T-cell (primary cell): Measurements from ENCODE around the gene GNAT1. TPM values are rescaled to one million over a fixed set of nuclear protein-coding genes. Genes with fewer than 3 reads are reported as not detected.

ENCODE experiments used
- ATAC-seq, 4 experiments: fragments of 200-7000 bp in 3 of 4; fragments of 150-1000 bp in 1 of 4; cut with Tn5 transposase; replicated peaks in 1 of 4; 1 replicate in 3 of 4; 2 replicates in 1 of 4; pipeline ENCODE4 v1.10.0; 2021; ENCODE audit warnings: moderate library complexity in 3 of 4, mild to moderate bottlenecking in 2 of 4, moderate number of reproducible peaks in 1 of 4
- CTCF ChIA-PET, 2 donors: fragments of 300-600 bp; sonication (Branson Sonifier 250); formaldehyde crosslinking; loops; one replicate each; lab custom pipeline; 2022; ENCODE audit warnings: antibody characterized with exemption in 2 of 2; lab: Charles Lee
- POLR2A ChIA-PET, 2 donors: fragments of 300-600 bp; sonication (Branson Sonifier 250); formaldehyde crosslinking; loops; one replicate each; lab custom pipeline; 2022; ENCODE audit warnings: antibody characterized with exemption in 2 of 2; lab: Charles Lee
- DNase-seq, 35 experiments: peaks; one replicate each; pipeline versions ENCODE4 v3.0.0 to v3.0.0-alpha.2; 2013 to 2023
- H3K27ac ChIP-seq: one replicate; pipeline ENCODE4 v1.5.1; 2013; ENCODE audit warnings: low read length
- H3K27me3 ChIP-seq, 2 experiments: replicated peaks in 1 of 2; 1 replicate in 1 of 2; 2 replicates in 1 of 2; pipeline versions ENCODE4 v1.6.1 to v1.7.0; 2013; ENCODE audit warnings: low read length in 1 of 2, mixed read lengths in 1 of 2; ENCODE audit not compliant: control insufficient read depth in 2 of 2, insufficient read depth in 2 of 2; ENCODE audit errors: extremely low read depth in 1 of 2
- H3K36me3 ChIP-seq, 2 donors: 1 replicate in 1 of 2; 2 replicates in 1 of 2; pipeline versions ENCODE4 v1.6.1 to v1.7.0; 2013; ENCODE audit warnings: low read length in 1 of 2; ENCODE audit not compliant: control insufficient read depth in 2 of 2, insufficient read depth in 1 of 2; ENCODE audit errors: extremely low read depth in 1 of 2
- H3K4me1 ChIP-seq, 2 experiments: 1 replicate in 1 of 2; 2 replicates in 1 of 2; pipeline versions ENCODE4 v1.6.1 to v1.7.0; 2013; ENCODE audit warnings: low read length in 2 of 2, mixed read lengths in 1 of 2; ENCODE audit not compliant: insufficient read depth in 2 of 2, control insufficient read depth in 1 of 2; ENCODE audit errors: extremely low read depth in 1 of 2
- H3K4me3 ChIP-seq, 2 donors: 1 replicate in 1 of 2; 2 replicates in 1 of 2; pipeline versions ENCODE4 v1.5.1 to v1.7.0; 2013; ENCODE audit warnings: mild to moderate bottlenecking in 2 of 2, low read length in 1 of 2, moderate library complexity in 1 of 2; ENCODE audit not compliant: control insufficient read depth in 1 of 2; ENCODE audit errors: extremely low read depth in 1 of 2
- H3K9me3 ChIP-seq: 2 replicates; pipeline ENCODE4 v1.7.0; 2013
- H3K27ac Mint-ChIP-seq, 2 donors: one replicate each; pipeline ENCODE4 v1.8.0; 2020 to 2021; ENCODE audit warnings: mild to moderate bottlenecking in 2 of 2, mixed read lengths in 2 of 2
- H3K27me3 Mint-ChIP-seq, 2 donors: one replicate each; pipeline ENCODE4 v1.8.0; 2021 to 2022; ENCODE audit warnings: mixed read lengths in 2 of 2
- H3K36me3 Mint-ChIP-seq: one replicate; pipeline ENCODE4 v1.8.0; 2021; ENCODE audit warnings: mixed read lengths
- H3K4me1 Mint-ChIP-seq, 3 donors: one replicate each; pipeline ENCODE4 v1.8.0; 2020 to 2022; ENCODE audit warnings: mixed read lengths in 3 of 3, mild to moderate bottlenecking in 1 of 3
- H3K4me3 Mint-ChIP-seq, 3 donors: one replicate each; pipeline ENCODE4 v1.8.0; 2020 to 2022; ENCODE audit warnings: mild to moderate bottlenecking in 3 of 3, mixed read lengths in 3 of 3, moderate library complexity in 3 of 3
- H3K9me3 Mint-ChIP-seq, 3 donors: one replicate each; pipeline ENCODE4 v1.8.0; 2020 to 2022; ENCODE audit warnings: mixed read lengths in 3 of 3
- WGBS: methylation state at CpG from one replicate; pipeline ENCODE4 v1.1.5; 2013; ENCODE audit warnings: missing lambda C conversion rate; ENCODE audit not compliant: insufficient coverage; 5-methylcytosine and 5-hydroxymethylcytosine counted together
- total RNA-seq, 35 experiments: library from RNA in 6 of 35; stranded (reverse) in 6 of 35; fragments of 120-200 nt in 1 of 35; gene quantifications; one replicate each; pipeline versions ENCODE4 v1.2.1 to v1.2.4 and lab custom pipeline; 2013 to 2026

GNAT1 gene
- total RNA-seq, 5 donors from 2014 or later (not counting 1 experiment from before 2014, with no cell fraction given), result 0.28 TPM; not detected in 4

DNA sequence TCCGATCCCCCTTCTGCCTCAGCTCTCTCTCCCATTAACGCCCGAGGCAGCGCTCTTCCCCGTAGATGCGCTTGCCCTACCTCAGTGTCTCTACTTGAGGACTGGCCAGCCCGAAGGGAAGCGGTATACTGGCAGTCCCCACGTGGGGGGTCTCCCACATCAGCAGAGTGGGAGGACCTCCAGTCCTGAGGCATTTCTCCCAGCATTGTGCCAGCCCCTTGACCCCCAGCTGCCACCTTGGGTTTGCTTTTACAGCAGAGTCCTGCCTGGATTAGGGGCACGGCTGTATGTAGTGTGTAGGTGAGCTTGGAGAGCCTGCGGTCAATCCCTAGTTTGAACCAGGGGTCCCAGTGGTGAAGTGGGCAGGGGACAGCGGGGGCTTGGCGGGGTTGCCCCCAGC lies 35.5 kb upstream of the GNAT1 start:
- ATAC-seq (no peak), DNase-seq (peak in 1 of 35 experiments; percentile 17)
- peaks cover 9 to 16% (median 12%) of the 10 kb centered on the region in 3 donors for H3K4me1 Mint-ChIP-seq
- 43% methylated on average over 12 of the region's 13 CpGs for whole genome bisulfite sequencing
- no peaks in the 10 kb centered on the region for H3K9me3 Mint-ChIP-seq
- ChIA-PET POLR2A (no interaction called here), CTCF (no interaction called here)
- H3K27me3 Mint-ChIP-seq, result peaks cover 26 to 37% of the 10 kb centered on the region in 2 donors
- Histone ChIP-seq H3K27ac (no peak overlapping the region), H3K9me3 (no peaks in the 10 kb centered on the region), H3K36me3 (no peaks in the 10 kb centered on the region), H3K27me3 (peaks cover 0 to 63% of the 10 kb centered on the region in 2 experiments), H3K4me1 (peaks cover 0 to 21% of the 10 kb centered on the region in 2 experiments), H3K4me3 (peak overlapping the region in 1 of 2 donors; percentile 30)
- no peaks in the 10 kb centered on the region for H3K36me3 Mint-ChIP-seq
- H3K4me3 Mint-ChIP-seq, result peak overlapping the region; percentile 69 to 79 (median 77)
- no peak overlapping the region for H3K27ac Mint-ChIP-seq

DNA sequence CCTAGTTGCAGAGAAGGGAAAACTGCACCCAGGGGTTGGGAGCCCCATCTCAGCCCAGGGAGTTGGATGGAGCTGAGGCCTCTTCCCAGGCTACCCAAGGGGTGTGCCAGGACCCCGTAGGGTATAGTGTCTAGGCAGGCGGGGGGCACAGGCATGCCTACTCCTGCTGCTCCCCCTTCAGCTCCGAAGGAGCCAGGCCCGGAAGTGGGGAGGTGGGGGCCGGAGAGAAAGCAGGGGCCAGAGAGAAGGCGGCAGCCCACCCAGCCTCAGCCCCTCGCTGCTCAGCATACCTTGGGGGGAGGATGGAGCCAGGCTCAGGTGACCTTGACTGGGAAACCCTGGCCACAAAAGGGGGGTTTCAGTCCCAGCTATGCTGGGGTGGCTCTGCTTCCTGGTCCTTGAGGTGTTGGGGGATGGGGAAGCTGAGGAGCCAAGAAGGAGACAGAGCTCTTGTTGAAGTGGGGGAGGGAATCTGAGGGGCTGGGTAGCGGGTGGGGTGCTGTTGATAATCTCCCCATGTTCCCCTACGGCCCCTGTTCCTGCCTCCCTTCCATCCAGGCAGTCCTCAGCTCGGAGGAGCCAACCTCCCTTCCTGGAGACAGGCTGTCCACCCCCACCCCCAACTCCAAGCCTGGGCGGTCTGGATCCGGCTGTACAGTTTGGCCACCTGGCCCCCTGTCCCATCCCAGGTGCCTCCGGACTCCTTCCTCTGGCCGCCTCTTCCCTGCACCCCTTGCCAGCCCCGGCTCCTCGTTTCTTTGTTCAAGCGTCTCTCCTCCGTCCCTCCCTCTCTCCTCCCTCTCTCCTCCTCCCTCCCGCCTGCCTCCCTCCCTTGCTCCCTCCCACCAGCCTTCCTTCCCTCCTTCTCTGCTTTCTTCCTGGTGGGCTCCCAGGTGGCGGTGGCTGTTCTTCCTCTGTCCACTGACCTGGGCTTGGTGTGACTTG lies 34.6 kb upstream of the GNAT1 start:
- Histone ChIP-seq H3K9me3 (no peaks in the 10 kb centered on the region), H3K4me3 (no peak overlapping the region), H3K4me1 (peaks cover 0 to 21% of the 10 kb centered on the region in 2 experiments), H3K27ac (no peak overlapping the region), H3K27me3 (peaks cover 0 to 57% of the 10 kb centered on the region in 2 experiments), H3K36me3 (no peaks in the 10 kb centered on the region)
- Mint-ChIP-seq H3K9me3 (no peaks in the 10 kb centered on the region), H3K4me1 (peaks cover 9 to 16% (median 12%) of the 10 kb centered on the region in 3 donors), H3K27ac (no peak overlapping the region), H3K36me3 (no peaks in the 10 kb centered on the region), H3K4me3 (peak overlapping the region in 1 of 3 donors; percentile 79), H3K27me3 (peaks cover 26 to 37% of the 10 kb centered on the region in 2 donors)
- no peak for ATAC-seq
- CTCF ChIA-PET, result interaction anchor here in 1 of 2 donors (0.5 kb wide), 1 partner anchor 22 kb away, joined by 5 read pairs; no protein-coding TSS in a partner anchor
- POLR2A ChIA-PET, result no interaction called here
- DNase-seq, result no peak
- WGBS, result 63% methylated on average over 9 of the region's 20 CpGs

DNA sequence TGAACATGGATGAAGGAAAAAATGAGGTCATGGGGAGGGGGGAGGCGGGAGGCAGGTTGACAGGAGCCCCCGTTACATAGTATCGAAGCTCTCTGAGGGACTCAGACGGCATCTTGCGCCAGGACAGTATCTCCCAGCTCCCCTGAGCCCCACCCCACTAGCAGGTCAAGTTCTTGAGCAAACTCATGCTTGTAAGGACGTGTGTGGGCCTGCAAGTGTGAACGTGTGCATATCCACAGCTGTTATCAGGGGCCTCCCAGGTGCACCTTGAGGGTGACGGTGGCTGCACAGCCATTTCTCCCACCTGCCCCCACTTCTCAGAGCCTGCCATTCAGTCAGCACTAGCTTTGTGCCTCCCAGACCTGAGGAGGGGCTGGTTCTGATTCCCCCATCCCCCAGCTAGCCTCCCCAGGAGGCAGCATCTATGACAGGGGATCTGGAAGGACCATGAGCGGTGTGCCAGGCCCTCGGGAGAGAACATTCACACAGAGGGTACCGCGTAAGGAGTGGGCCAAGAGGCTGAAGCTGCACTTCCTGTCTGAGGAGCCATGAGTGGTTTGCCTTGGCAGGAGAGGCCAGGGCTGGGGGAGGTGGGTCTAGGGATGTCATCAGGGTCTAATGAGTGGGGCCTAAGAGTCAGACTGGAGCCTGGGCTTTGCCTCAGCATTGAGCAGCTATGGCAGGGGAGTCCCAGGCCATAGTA lies 33.4 kb upstream of the GNAT1 start:
- CTCF ChIA-PET, result no interaction called here
- Mint-ChIP-seq H3K4me3 (peak overlapping the region in 1 of 3 donors; percentile 49), H3K4me1 (peaks cover 9 to 16% (median 12%) of the 10 kb centered on the region in 3 donors), H3K9me3 (no peaks in the 10 kb centered on the region), H3K36me3 (no peaks in the 10 kb centered on the region), H3K27ac (no peak overlapping the region), H3K27me3 (peaks cover 26 to 37% of the 10 kb centered on the region in 2 donors)
- H3K27me3 ChIP-seq, result peaks cover 0 to 51% of the 10 kb centered on the region in 2 experiments
- ATAC-seq (no peak), DNase-seq (no peak)
- H3K27ac ChIP-seq, result no peak overlapping the region
- POLR2A ChIA-PET, result no interaction called here
- 77% methylated on average over 11 of the region's 12 CpGs for WGBS
- H3K36me3 ChIP-seq, result no peaks in the 10 kb centered on the region
- H3K4me1 ChIP-seq, result peaks cover 0 to 21% of the 10 kb centered on the region in 2 experiments
- no peak overlapping the region for H3K4me3 ChIP-seq
- no peaks in the 10 kb centered on the region for H3K9me3 ChIP-seq

DNA sequence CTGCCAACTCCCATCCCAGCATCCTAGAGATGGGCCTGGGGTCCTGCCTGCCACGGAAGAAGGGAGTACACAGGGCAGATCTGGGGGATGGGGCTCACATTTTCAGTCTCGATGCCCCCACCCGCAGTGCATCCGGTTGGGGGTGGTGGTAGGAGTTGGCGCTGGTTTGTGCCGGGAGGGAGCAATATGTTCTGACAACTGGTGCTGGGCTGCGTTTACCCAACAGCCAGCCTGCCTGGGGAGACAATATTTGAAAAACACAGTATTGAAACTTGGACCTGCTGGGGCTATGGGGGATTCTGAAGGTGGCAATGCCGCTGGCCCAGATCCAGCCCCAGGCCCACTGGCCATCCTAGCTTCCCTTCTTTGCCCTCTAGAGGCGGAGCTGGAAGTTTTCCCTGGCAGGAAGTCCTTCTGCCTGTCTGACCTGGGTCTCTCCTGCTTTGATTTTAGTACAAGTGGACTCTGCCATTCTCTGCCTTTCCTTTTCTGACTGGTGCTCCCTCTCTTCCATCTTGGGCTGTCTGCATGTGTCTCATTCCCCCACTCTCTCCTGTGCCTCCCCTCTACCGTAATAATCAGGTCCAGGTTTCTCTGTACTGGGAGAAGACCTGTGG lies 32.8 kb upstream of the GNAT1 start:
- CTCF ChIA-PET, result no interaction called here
- Mint-ChIP-seq H3K27me3 (peaks cover 20 to 31% of the 10 kb centered on the region in 2 donors), H3K4me1 (peaks cover 9 to 12% (median 12%) of the 10 kb centered on the region in 3 donors)

DNA sequence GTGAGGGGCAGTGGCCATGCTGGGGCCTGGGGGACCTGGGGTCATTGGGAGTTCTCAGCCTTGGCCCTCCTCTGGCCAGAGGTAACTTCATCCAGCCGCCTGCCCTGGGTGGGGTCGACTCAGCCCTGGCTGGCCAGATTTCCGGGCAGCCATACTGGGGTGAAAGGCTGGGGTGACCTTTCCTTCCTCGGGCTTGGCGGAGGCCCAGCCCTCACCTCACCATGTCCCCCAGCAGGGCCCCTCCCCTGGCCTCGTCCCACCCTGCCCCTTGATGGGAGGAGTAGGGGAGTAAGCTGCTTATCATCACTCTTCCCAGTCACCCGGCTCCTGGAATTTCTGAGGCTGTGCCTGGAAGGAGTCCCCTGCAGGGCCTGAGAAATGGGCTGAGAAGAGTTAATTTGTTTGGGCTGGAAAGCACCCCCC lies 30.8 kb upstream of the GNAT1 start:
- Mint-ChIP-seq H3K4me3 (no peak overlapping the region), H3K36me3 (no peaks in the 10 kb centered on the region), H3K9me3 (no peaks in the 10 kb centered on the region), H3K4me1 (peaks cover 5 to 7% (median 6%) of the 10 kb centered on the region in 3 donors), H3K27ac (no peak overlapping the region), H3K27me3 (peaks cover 11 to 23% of the 10 kb centered on the region in 2 donors)
- Histone ChIP-seq H3K9me3 (no peaks in the 10 kb centered on the region), H3K36me3 (no peaks in the 10 kb centered on the region), H3K27me3 (peaks cover 0 to 34% of the 10 kb centered on the region in 2 experiments), H3K4me3 (no peak overlapping the region), H3K27ac (no peak overlapping the region), H3K4me1 (peaks cover 0 to 12% of the 10 kb centered on the region in 2 experiments)
- ChIA-PET CTCF (no interaction called here), POLR2A (no interaction called here)
- ATAC-seq, result no peak
- WGBS, result no CpG with 5 or more reads among the region's 7 CpGs
- no peak for DNase-seq

More for the DNA sequence above, 32.8 kb upstream of the GNAT1 start:
- Histone ChIP-seq H3K4me3 (no peak overlapping the region), H3K4me1 (peaks cover 0 to 21% of the 10 kb centered on the region in 2 experiments), H3K27ac (no peak overlapping the region), H3K36me3 (no peaks in the 10 kb centered on the region), H3K9me3 (no peaks in the 10 kb centered on the region), H3K27me3 (peaks cover 0 to 45% of the 10 kb centered on the region in 2 experiments)
- 81% methylated on average over 6 of the region's 10 CpGs for WGBS
- ATAC-seq, result no peak
- DNase-seq, result no peak
- Mint-ChIP-seq H3K36me3 (no peaks in the 10 kb centered on the region), H3K4me3 (no peak overlapping the region), H3K27ac (no peak overlapping the region), H3K9me3 (no peaks in the 10 kb centered on the region)
- POLR2A ChIA-PET, result no interaction called here

DNA sequence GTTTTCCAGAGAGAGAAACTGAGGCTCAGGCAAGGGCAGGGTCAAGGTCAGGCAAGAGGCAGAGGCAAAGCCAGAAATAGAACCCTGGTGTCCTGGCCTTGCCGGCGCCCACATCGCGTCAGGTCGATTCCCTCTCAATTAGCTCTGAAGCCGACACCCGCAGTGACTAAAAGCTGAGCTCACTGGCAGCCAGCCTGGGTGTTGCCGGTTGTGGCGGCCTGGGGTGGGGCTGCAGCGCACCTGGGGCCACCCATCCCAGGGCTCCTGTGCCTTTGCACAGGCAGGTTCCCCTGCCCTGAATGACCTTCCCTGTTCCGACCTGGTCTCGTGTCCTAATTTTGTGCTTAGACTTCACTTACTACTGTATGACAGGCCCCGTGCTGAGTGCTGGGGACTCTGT lies 30.1 kb upstream of the GNAT1 start:
- Histone ChIP-seq H3K4me3 (no peak overlapping the region), H3K4me1 (peaks cover 0 to 5% of the 10 kb centered on the region in 2 experiments), H3K27me3 (peaks cover 0 to 28% of the 10 kb centered on the region in 2 experiments), H3K36me3 (no peaks in the 10 kb centered on the region), H3K27ac (no peak overlapping the region), H3K9me3 (no peaks in the 10 kb centered on the region)
- no peak overlapping the region for H3K4me3 Mint-ChIP-seq
- DNase-seq (no peak), ATAC-seq (no peak)
- ChIA-PET POLR2A (no interaction called here), CTCF (no interaction called here)
- WGBS, result 88% methylated on average over 13 of the region's 13 CpGs
- H3K27ac Mint-ChIP-seq, result no peak overlapping the region
- H3K9me3 Mint-ChIP-seq, result no peaks in the 10 kb centered on the region
- peaks cover 5 to 16% of the 10 kb centered on the region in 2 donors for H3K27me3 Mint-ChIP-seq
- H3K36me3 Mint-ChIP-seq, result no peaks in the 10 kb centered on the region
- no peaks in the 10 kb centered on the region for H3K4me1 Mint-ChIP-seq
